HCT116 (cell line): Measurements from ENCODE around the gene SLC25A43. TPM values are rescaled to one million over a fixed set of nuclear protein-coding genes. Genes with fewer than 3 reads are reported as not detected.
A peak's percentile ranks its signal among the peaks of the same experiment; 100 is the strongest.

Source experiments
- ATAC-seq: fragments of 200-7000 bp; cut with Tn5 transposase; 2 replicates; pipeline ENCODE4 v1.9.1; 2020; ENCODE audit warnings: mild to moderate bottlenecking, moderate library complexity
- BruUV-seq: library from RNA; stranded (reverse); fragments of 400-500 nt; replicated peaks from 2 replicates; lab custom pipeline; 2021; lab: Mats Ljungman, UMichigan
- CTCF ChIA-PET: fragments of 300-600 bp; sonication (Branson Sonifier 250); formaldehyde crosslinking; loops from one replicate; lab custom pipeline; 2021; ENCODE audit warnings: antibody characterized with exemption; lab: Charles Lee
- POLR2A ChIA-PET: fragments of 300-600, 350-600 bp; sonication (Branson Sonifier 250); formaldehyde crosslinking; loops from one replicate; lab custom pipeline; 2021; ENCODE audit warnings: antibody characterized with exemption; lab: Charles Lee
- RAD21 ChIA-PET, 2 experiments: fragments of 300-600 bp; sonication (Branson Sonifier 250); formaldehyde crosslinking; loops; one replicate each; lab custom pipeline; 2023; ENCODE audit warnings: low total read pairs in 2 of 2; ENCODE audit not compliant: uncharacterized antibody in 2 of 2, unreplicated experiment in 2 of 2, low non-redundant PET in 1 of 2; lab: Charles Lee
- DNase-seq: peaks from one replicate; pipeline ENCODE4 v3.0.0-alpha.2; 2010; ENCODE audit warnings: low read depth, low spot score
- H2AFZ ChIP-seq: fragments of 200-600 bp; shearing (Covaris generic), sonication (generic); 2 replicates; pipeline ENCODE4 v1.6.1; 2017; ENCODE audit warnings: low read depth, mixed run types, mixed read lengths, antibody characterized with exemption, low read length; ENCODE audit not compliant: poor library complexity, severe bottlenecking
- H3K27ac ChIP-seq: 2 replicates; pipeline ENCODE4 v1.5.1; 2012; ENCODE audit warnings: low read depth, low read length
- H3K27me3 ChIP-seq: fragments of 200-600 bp; sonication (generic); 2 replicates; pipeline ENCODE4 v1.6.1; 2016; ENCODE audit warnings: mixed run types, low read length, mixed read lengths; ENCODE audit not compliant: insufficient read depth
- H3K36me3 ChIP-seq, 2 experiments: fragments of 200-500 bp in 1 of 2; fragments of 200-600 bp in 1 of 2; sonication (Bioruptor generic) in 1 of 2; sonication (generic) in 1 of 2; 2 replicates each; pipeline versions ENCODE4 v1.5.1 to v1.6.1; 2014 to 2016; ENCODE audit warnings: low read length in 2 of 2, inconsistent platforms in 1 of 2, mixed read lengths in 1 of 2, mixed run types in 1 of 2; ENCODE audit not compliant: insufficient read depth in 2 of 2, control insufficient read depth in 1 of 2
- H3K4me1 ChIP-seq, 2 experiments: fragments of 200-600 bp in 1 of 2; sonication (generic) in 1 of 2; 2 replicates each; pipeline versions ENCODE4 v1.5.1 to v1.6.1; 2012 to 2017; ENCODE audit warnings: low read length in 2 of 2, inconsistent platforms in 1 of 2, mild to moderate bottlenecking in 1 of 2, mixed read lengths in 1 of 2, mixed run types in 1 of 2, moderate library complexity in 1 of 2; ENCODE audit not compliant: insufficient read depth in 2 of 2, control insufficient read depth in 1 of 2
- H3K4me2 ChIP-seq: fragments of 200-600 bp; sonication (generic); 2 replicates; pipeline ENCODE4 v1.6.1; 2017; ENCODE audit warnings: mixed run types, low read length, mixed read lengths
- H3K4me3 ChIP-seq, 2 experiments: fragments of 200-600 bp in 1 of 2; sonication (generic) in 1 of 2; replicated peaks in 1 of 2; 2 replicates each; pipeline ENCODE4 v1.5.1; 2011 to 2016; ENCODE audit warnings: low read length in 2 of 2, control low read depth in 1 of 2, low read depth in 1 of 2, mild to moderate bottlenecking in 1 of 2, mixed read lengths in 1 of 2, mixed run types in 1 of 2
- H3K79me2 ChIP-seq: fragments of 200-600 bp; sonication (generic); 2 replicates; pipeline ENCODE4 v1.6.1; 2017; ENCODE audit warnings: mild to moderate bottlenecking, mixed run types, low read length, moderate library complexity, mixed read lengths; ENCODE audit not compliant: insufficient read depth
- H3K9ac ChIP-seq: fragments of 200-600 bp; sonication (generic); 2 replicates; pipeline ENCODE4 v1.6.1; 2016; ENCODE audit warnings: low read length, mixed read lengths
- H3K9me2 ChIP-seq: fragments of 200-600 bp; sonication (generic), shearing (Covaris generic); 2 replicates; pipeline ENCODE4 v1.6.1; 2017; ENCODE audit warnings: mixed run types, mild to moderate bottlenecking, moderate library complexity; ENCODE audit not compliant: insufficient read depth
- H3K9me3 ChIP-seq, 2 experiments: fragments of 200-500 bp in 1 of 2; fragments of 200-600 bp in 1 of 2; sonication (Bioruptor generic) in 1 of 2; sonication (generic) in 1 of 2; 2 replicates each; pipeline ENCODE4 v1.6.1; 2014 to 2017; ENCODE audit warnings: low read length in 2 of 2, mixed read lengths in 2 of 2, inconsistent platforms in 1 of 2, low read depth in 1 of 2, mild to moderate bottlenecking in 1 of 2, mixed run types in 1 of 2, moderate library complexity in 1 of 2; ENCODE audit not compliant: control insufficient read depth in 1 of 2, insufficient read depth in 1 of 2
- H4K20me1 ChIP-seq: fragments of 200-600 bp; sonication (generic), shearing (Covaris generic); 2 replicates; pipeline ENCODE4 v1.6.1; 2017; ENCODE audit warnings: mixed run types, mild to moderate bottlenecking, moderate library complexity; ENCODE audit not compliant: insufficient read depth
- CEBPB ChIP-seq: IDR thresholded peaks from 2 replicates; pipeline ENCODE4 v1.6.1; 2012; ENCODE audit warnings: low read depth
- CTCF ChIP-seq, 3 experiments: fragments of 200-600 bp in 1 of 3; sonication (generic) in 1 of 3; IDR thresholded peaks in 2 of 3; conservative IDR thresholded peaks in 1 of 3; 2 replicates each; pipeline ENCODE4 v1.5.1; 2012 to 2017; ENCODE audit warnings: low read depth in 2 of 3, low read length in 2 of 3, antibody characterized with exemption in 1 of 3, borderline replicate concordance in 1 of 3, control low read depth in 1 of 3, mild to moderate bottlenecking in 1 of 3, mixed read lengths in 1 of 3, mixed run types in 1 of 3, moderate library complexity in 1 of 3; ENCODE audit not compliant: insufficient read depth in 1 of 3
- EGR1 ChIP-seq: IDR thresholded peaks from 2 replicates; pipeline ENCODE4 v1.6.1; 2012; ENCODE audit warnings: low read depth
- EZH2 ChIP-seq: fragments of 200-600 bp; sonication (generic); IDR thresholded peaks from 2 replicates; pipeline ENCODE4 v1.6.1; 2017; ENCODE audit warnings: antibody characterized with exemption, mixed run types
- EZH2phosphoT487 ChIP-seq: fragments of 200-600 bp; IDR thresholded peaks from 2 replicates; pipeline ENCODE4 v1.6.1; 2018; ENCODE audit warnings: antibody characterized with exemption, borderline replicate concordance
- FOSL1 ChIP-seq: IDR thresholded peaks from 2 replicates; pipeline ENCODE4 v1.6.1; 2012; ENCODE audit warnings: low read depth
- JUND ChIP-seq: IDR thresholded peaks from 2 replicates; pipeline ENCODE4 v1.6.1; 2012
- POLR2A ChIP-seq: IDR thresholded peaks from 2 replicates; pipeline ENCODE4 v1.7.0; 2011; ENCODE audit warnings: borderline replicate concordance; ENCODE audit not compliant: insufficient read depth, insufficient read length; ENCODE audit errors: extremely low read depth
- POLR2AphosphoS5 ChIP-seq: IDR thresholded peaks from 2 replicates; pipeline ENCODE4 v1.6.1; 2011; ENCODE audit warnings: mild to moderate bottlenecking, low read depth, low read length, moderate library complexity
- RAD21 ChIP-seq: IDR thresholded peaks from 2 replicates; pipeline ENCODE4 v1.6.1; 2012; ENCODE audit warnings: low read depth, mild to moderate bottlenecking
- SP1 ChIP-seq: IDR thresholded peaks from 2 replicates; pipeline ENCODE4 v1.6.1; 2012; ENCODE audit warnings: low read depth
- SRF ChIP-seq: IDR thresholded peaks from 2 replicates; pipeline ENCODE4 v1.6.1; 2012; ENCODE audit warnings: low read depth
- TCF7L2 ChIP-seq: IDR thresholded peaks from 2 replicates; pipeline ENCODE4 v1.7.0; 2011; ENCODE audit warnings: borderline replicate concordance, inconsistent platforms; ENCODE audit not compliant: insufficient read depth, insufficient read length; ENCODE audit errors: extremely low read depth
- YY1 ChIP-seq: IDR thresholded peaks from 2 replicates; pipeline ENCODE4 v1.6.1; 2011; ENCODE audit warnings: low read length, low read depth, moderate library complexity, mild to moderate bottlenecking; ENCODE audit not compliant: insufficient replicate concordance; ENCODE audit errors: extremely low read depth
- ZNF274 ChIP-seq: fragments of 200-500 bp; sonication (Bioruptor generic); IDR thresholded peaks from 2 replicates; pipeline ENCODE4 v1.6.1; 2014; ENCODE audit warnings: mild to moderate bottlenecking, low read depth, low read length, inconsistent platforms
- intact Hi-C: fragments of 100-400 bp; cut with micrococcal nuclease; formaldehyde crosslinking; loops from 2 replicates; pipeline ENCODE4 v1.10.0; 2022
- total RNA-seq: library from RNA; stranded (reverse); gene quantifications from one replicate; pipeline ENCODE4 v1.2.1, GENCODE V29; 2021; ENCODE audit not compliant: unreplicated experiment
- TF ChIP-seq, protein P1 (sequence below): IDR thresholded peaks from 2 replicates; pipeline ENCODE4 v1.6.1; 2012
- TF ChIP-seq, protein P2 (sequence below): IDR thresholded peaks from 2 replicates; pipeline ENCODE4 v1.6.1; 2011; ENCODE audit warnings: mild to moderate bottlenecking, low read length, moderate library complexity; ENCODE audit not compliant: insufficient replicate concordance; ENCODE audit errors: extremely low read depth
- TF ChIP-seq, protein P3 (sequence below): IDR thresholded peaks from 2 replicates; pipeline ENCODE4 v1.6.1; 2012

SLC25A43 gene
- total RNA-seq, 1 experiment from 2014 or later, result 14.1 TPM

DNA sequence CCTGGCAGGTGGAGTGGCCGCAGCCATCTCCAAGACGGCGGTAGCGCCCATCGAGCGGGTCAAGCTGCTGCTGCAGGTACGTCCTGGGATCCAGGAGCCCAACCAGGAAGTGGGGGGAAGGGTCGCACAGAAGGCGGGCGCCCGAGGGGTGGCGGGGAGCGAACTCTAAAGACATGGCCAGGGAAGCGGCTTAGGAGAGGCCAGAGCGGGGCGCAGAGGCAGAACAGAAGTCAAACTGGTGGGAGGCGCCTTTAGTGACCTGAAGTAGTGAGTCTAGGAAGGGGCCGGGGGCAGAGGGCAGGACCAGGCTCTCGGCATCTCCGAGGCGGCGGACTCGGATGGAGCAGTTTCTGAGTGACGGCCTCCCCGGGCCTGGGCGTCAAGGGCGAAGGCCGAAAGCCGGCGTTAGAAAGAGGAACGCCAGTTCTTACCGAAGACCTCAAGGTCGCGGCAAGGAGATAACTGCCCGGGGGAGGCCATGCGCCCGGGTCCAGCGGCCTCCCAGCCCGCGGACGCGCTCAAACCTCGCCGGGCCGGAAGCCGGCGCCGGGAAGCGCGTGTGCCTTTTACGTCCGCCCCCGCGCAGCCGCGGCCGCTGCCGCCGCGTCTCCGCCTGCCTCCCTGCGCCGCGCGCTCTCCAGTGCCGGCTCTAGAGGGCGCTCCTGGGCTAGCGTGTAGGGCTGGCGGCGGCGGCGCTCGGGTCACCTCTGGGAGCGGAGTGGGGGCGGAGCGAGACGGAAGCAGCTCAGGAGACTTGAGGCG is 69.6 kb downstream of the SLC25A43 start:
- BruUV-seq, result TSS peak; percentile 54
- H2AFZ ChIP-seq, result no peak overlapping the region
- TF ChIP-seq, protein P1, sequence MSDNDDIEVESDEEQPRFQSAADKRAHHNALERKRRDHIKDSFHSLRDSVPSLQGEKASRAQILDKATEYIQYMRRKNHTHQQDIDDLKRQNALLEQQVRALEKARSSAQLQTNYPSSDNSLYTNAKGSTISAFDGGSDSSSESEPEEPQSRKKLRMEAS, result peak; percentile 78
- peak; percentile 42 to 53 (median 47); a peak in 5 of 6 replicates for TF ChIP-seq CTCF (IDR thresholded peaks at IDR 0.05 in 2 of 3, conservative IDR thresholded peaks at IDR 0.05 in 1 of 3; ENCODE audit: borderline replicate concordance in 1 of 3, insufficient read depth in 1 of 3, low read depth in 2 of 3, low read length in 2 of 3)
- TF ChIP-seq POLR2AphosphoS5, result peak; percentile 64
- no peak for TF ChIP-seq SRF
- peak; percentile 95 for TF ChIP-seq EGR1
- TF ChIP-seq, protein P2, sequence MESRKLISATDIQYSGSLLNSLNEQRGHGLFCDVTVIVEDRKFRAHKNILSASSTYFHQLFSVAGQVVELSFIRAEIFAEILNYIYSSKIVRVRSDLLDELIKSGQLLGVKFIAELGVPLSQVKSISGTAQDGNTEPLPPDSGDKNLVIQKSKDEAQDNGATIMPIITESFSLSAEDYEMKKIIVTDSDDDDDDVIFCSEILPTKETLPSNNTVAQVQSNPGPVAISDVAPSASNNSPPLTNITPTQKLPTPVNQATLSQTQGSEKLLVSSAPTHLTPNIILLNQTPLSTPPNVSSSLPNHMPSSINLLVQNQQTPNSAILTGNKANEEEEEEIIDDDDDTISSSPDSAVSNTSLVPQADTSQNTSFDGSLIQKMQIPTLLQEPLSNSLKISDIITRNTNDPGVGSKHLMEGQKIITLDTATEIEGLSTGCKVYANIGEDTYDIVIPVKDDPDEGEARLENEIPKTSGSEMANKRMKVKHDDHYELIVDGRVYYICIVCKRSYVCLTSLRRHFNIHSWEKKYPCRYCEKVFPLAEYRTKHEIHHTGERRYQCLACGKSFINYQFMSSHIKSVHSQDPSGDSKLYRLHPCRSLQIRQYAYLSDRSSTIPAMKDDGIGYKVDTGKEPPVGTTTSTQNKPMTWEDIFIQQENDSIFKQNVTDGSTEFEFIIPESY, result no peak
- TF ChIP-seq TCF7L2, result no peak
- no peak for TF ChIP-seq POLR2A
- no peak for TF ChIP-seq JUND
- TF ChIP-seq FOSL1, result no peak
- no peak for TF ChIP-seq CEBPB
- TF ChIP-seq ZNF274, result no peak
- no peak; the same call in 1 of the 2 replicates for TF ChIP-seq SP1
- peak; percentile 23 for TF ChIP-seq YY1
- TF ChIP-seq EZH2, result no peak
- TF ChIP-seq, protein P3, sequence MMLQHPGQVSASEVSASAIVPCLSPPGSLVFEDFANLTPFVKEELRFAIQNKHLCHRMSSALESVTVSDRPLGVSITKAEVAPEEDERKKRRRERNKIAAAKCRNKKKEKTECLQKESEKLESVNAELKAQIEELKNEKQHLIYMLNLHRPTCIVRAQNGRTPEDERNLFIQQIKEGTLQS, result no peak
- TF ChIP-seq RAD21, result peak; percentile 64
- TF ChIP-seq EZH2phosphoT487, result no peak

More for the DNA sequence above, 69.6 kb downstream of the SLC25A43 start:
- peaks cover 5 to 12% of the 10 kb centered on the region in 2 experiments; a peak in 3 of 4 replicates for H3K4me1 ChIP-seq
- peak; percentile 77 for ATAC-seq
- intact Hi-C loops, result no loop called here
- peaks cover 6 to 17% of the 10 kb centered on the region in 2 experiments; a peak in 2 of 4 replicates for H3K36me3 ChIP-seq
- H3K27me3 ChIP-seq, result no peaks in the 10 kb centered on the region
- RAD21 ChIA-PET, result no interaction called here
- peak overlapping the region; percentile 74 to 81 for H3K4me3 ChIP-seq
- CTCF ChIA-PET, result interaction anchor here (0.8 to 1.0 kb wide), 2 partner anchors 14 to 44 kb away, joined by 4 to 8 read pairs; no protein-coding TSS in a partner anchor
- H4K20me1 ChIP-seq, result 0 out of 2 replicates have a peak, but pooled peaks cover 5% of the 10 kb centered on the region
- no peaks in the 10 kb centered on the region for H3K9me2 ChIP-seq
- POLR2A ChIA-PET, result interaction anchor here (0.7 to 1.0 kb wide), 4 partner anchors 11 to 316 kb away, joined by 3 to 5 read pairs (median 4); no protein-coding TSS in a partner anchor
- peak overlapping the region; percentile 74 for H3K4me2 ChIP-seq
- no peaks in the 10 kb centered on the region for H3K9me3 ChIP-seq
- peak overlapping the region; percentile 97 for H3K9ac ChIP-seq
- H3K79me2 ChIP-seq, result peaks cover 13% of the 10 kb centered on the region
- peak overlapping the region; percentile 88 for H3K27ac ChIP-seq
- peak; percentile 44 for DNase-seq
